ENCODE results near the gene PATJ.
"Not testable (repeated sequence)": the region's sequence is repeated elsewhere in the genome, so short reads cannot be mapped to it uniquely, and the experiment has no call there.

Gene PATJ

DNA sequence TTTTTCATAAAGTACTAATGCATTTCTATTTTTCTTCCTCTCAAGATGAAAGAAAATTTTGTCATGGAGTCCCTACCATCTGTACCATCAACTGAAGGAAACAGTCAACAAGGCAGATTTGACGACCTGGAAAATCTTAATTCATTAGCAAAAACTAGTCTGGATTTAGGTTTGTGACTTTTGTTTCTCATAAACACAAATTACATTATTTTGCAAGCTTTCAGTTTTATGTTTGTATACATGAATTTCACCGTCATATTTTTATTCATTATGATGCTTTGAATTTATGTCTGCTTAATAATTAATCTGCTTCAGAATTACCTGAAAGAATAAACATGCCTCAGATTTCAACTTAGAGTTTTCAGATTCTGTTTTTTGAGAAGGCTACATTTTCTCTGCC, 132.9 kb downstream of the PATJ start:
- no peak for DNase-seq (ENCODE audit: low read depth in 1 of 2, low spot score in 1 of 2)
- Histone ChIP-seq H3K4me3 (replicated peaks; ENCODE audit: insufficient read depth, low read length) (no peak overlapping the region), H3K27me3 (ENCODE audit: insufficient read depth, poor library complexity, severe bottlenecking) (no peaks in the 10 kb centered on the region), H3K27ac (replicated peaks) (no peak overlapping the region)
- no peak for TF ChIP-seq POLR2AphosphoS5 (IDR thresholded peaks at IDR 0.05; ENCODE audit: low read depth)
- TF ChIP-seq CTCF (IDR thresholded peaks at IDR 0.05; ENCODE audit: insufficient read depth, low read length): no peak
- TF ChIP-seq SPI1 (IDR thresholded peaks at IDR 0.05; ENCODE audit: borderline replicate concordance, low read depth): no peak
- TF ChIP-seq REST (IDR thresholded peaks at IDR 0.05; ENCODE audit: insufficient replicate concordance, low read depth): no peak
- no peak for TF ChIP-seq GABPA (IDR thresholded peaks at IDR 0.05; ENCODE audit: low read depth)

DNA sequence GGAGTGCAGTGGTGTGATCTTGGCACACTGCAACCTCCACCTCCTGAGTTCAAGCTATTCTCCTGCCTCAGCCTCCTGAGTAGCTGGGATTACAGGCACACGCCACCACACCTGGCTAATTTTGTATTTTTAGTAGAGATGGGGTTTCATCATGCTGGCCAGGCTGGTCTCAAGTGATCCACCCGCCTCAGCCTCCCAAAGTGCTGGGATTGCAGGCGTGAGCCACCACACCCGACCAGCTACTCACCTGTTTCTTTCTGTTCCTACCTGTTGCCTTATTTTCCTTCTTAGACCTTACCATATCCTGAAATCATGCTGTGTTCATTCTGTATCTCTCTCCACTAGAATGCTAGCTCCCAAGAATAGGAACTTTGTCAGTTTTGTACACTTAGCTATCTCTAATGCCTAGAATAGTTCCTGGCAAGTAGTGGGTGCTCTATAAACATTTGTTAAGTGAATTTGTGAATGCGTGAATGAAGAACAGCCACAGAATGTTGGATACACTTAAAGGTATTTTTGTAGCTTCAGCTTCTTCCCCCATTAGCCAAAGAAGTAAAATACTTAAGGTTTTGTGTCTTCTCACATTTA, 137.7 kb downstream of the PATJ start:
- not testable (repeated sequence) for H3K4me3 ChIP-seq (replicated peaks; ENCODE audit: insufficient read depth, low read length); H3K27ac ChIP-seq (replicated peaks); DNase-seq (ENCODE audit: low read depth in 1 of 2, low spot score in 1 of 2); H3K27me3 ChIP-seq (ENCODE audit: insufficient read depth, poor library complexity, severe bottlenecking)

GRCh38 chr1:61887076-61887867, 145.0 kb downstream of the PATJ start:
- Histone ChIP-seq H3K27me3 (ENCODE audit: insufficient read depth, poor library complexity, severe bottlenecking) (no peaks in the 10 kb centered on the region), H3K4me3 (replicated peaks; ENCODE audit: insufficient read depth, low read length) (no peak overlapping the region), H3K27ac (replicated peaks) (no peak overlapping the region)
- no peak for TF ChIP-seq REST (IDR thresholded peaks at IDR 0.05; ENCODE audit: insufficient replicate concordance, low read depth)
- no peak for TF ChIP-seq POLR2AphosphoS5 (IDR thresholded peaks at IDR 0.05; ENCODE audit: low read depth)
- no peak for TF ChIP-seq SPI1 (IDR thresholded peaks at IDR 0.05; ENCODE audit: borderline replicate concordance, low read depth)
- no peak for TF ChIP-seq CTCF (IDR thresholded peaks at IDR 0.05; ENCODE audit: insufficient read depth, low read length)
- no peak for TF ChIP-seq GABPA (IDR thresholded peaks at IDR 0.05; ENCODE audit: low read depth)
- DNase-seq (ENCODE audit: low read depth in 1 of 2, low spot score in 1 of 2): no peak

DNA sequence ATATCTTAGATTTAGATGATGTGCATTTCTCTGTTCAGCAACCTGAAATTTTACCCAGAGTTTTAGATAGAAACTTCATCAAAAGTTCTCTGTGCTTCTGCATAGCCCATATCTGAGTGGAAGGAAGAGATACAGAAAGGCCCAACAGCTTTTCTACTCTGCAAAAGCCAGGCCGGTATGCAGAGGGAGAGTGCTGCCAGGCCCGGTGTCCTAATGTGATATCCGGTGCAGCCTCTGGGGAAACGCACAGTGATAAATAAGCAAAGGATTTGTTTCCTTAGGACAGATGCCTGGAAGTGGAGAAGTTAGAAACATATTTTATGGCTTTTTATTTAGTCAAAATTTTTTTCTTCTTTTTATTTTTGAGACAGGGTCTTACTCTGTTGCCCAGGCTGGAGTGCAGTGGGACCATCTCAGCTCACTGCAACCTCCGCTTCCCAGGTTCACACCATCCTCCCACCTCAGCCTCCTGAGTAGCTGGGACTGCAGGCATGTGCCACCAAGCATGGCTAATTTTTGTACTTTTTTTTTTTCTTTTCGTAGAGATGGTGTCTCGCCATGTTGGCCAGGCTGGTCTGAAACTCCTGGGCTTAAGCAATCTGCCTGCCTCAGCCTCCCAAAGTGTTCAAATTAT, 145.8 kb downstream of the PATJ start:
- Histone ChIP-seq H3K27ac (replicated peaks) (no peak overlapping the region), H3K4me3 (replicated peaks; ENCODE audit: insufficient read depth, low read length) (no peak overlapping the region), H3K27me3 (ENCODE audit: insufficient read depth, poor library complexity, severe bottlenecking) (no peaks in the 10 kb centered on the region)
- no peak for DNase-seq (ENCODE audit: low read depth in 1 of 2, low spot score in 1 of 2)
- no peak for TF ChIP-seq POLR2AphosphoS5 (IDR thresholded peaks at IDR 0.05; ENCODE audit: low read depth)
- no peak for TF ChIP-seq SPI1 (IDR thresholded peaks at IDR 0.05; ENCODE audit: borderline replicate concordance, low read depth)
- no peak for TF ChIP-seq GABPA (IDR thresholded peaks at IDR 0.05; ENCODE audit: low read depth)
- TF ChIP-seq REST (IDR thresholded peaks at IDR 0.05; ENCODE audit: insufficient replicate concordance, low read depth): no peak
- no peak for TF ChIP-seq CTCF (IDR thresholded peaks at IDR 0.05; ENCODE audit: insufficient read depth, low read length)

All from HL-60 (cell line).